SK-N-MC (cell line): Measurements from ENCODE around the gene GSG1L.

Source experiments
- EZH2 ChIP-seq: fragments of 200-600 bp; sonication (generic); IDR thresholded peaks from one replicate; pipeline ENCODE4 v1.6.1; 2017; ENCODE audit warnings: antibody characterized with exemption
- FOXP2 ChIP-seq: optimal IDR thresholded peaks from 2 replicates; pipeline ENCODE3; 2011; ENCODE audit warnings: mild to moderate bottlenecking, moderate library complexity; ENCODE audit not compliant: insufficient read depth; ENCODE audit errors: extremely low read length, control extremely low read depth
- POLR2AphosphoS5 ChIP-seq: IDR thresholded peaks from 2 replicates; pipeline ENCODE4 v1.6.1; 2012; ENCODE audit warnings: mild to moderate bottlenecking, low read depth, low read length, borderline replicate concordance

DNA sequence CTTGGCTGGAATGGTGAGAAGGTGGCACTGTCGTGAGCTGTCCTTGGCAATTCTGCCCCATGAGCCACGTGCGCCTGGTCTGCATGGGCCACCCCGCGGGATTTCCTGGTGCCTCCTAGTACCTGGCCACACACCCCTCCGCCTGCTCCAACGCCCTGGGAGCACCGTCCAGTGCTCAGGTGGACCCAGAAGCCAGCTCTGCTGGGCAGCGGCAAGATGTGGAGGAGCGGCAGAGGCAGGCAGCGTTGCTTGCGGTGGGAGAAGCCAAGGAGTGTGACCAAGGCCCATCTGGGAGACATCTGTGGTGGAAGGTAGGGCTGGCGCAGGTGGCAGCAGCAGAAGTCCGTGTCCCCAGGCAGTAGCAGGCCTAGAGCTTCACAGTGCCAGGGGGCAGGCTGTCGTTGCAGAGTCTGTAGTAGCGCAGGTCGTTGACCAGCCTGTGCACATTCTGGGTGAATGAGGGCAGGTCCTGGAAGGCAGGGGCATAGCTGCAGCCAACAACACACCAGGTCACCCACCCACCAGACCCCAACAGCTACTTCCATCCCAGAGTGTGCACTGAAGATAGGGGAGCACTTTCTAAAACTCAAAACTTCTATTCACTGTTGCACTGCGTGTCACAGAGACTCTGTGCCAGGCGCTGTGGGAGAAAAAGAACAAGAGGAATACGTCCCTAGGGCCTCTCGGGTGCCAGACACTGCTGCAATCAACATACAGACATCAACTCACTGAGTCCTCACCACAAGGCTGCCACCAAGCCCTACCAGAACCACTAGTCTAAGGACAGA lies 34.9 kb upstream of the GSG1L start:
- no peak for TF ChIP-seq EZH2
- TF ChIP-seq POLR2AphosphoS5, result no peak
- no peak for TF ChIP-seq FOXP2
